ENCODE data around the gene STK32C.

STK32C gene

GRCh38 chr10:132257271-132257670 is 50.5 kb downstream of the STK32C start:
- WGBS (ENCODE audit: extremely low coverage, insufficient coverage, low lambda C conversion rate), result no CpG with 5 or more reads among the region's 8 CpGs

GRCh38 chr10:132256866-132257265 is 50.9 kb downstream of the STK32C start:
- H2BK15ac ChIP-seq (replicated peaks; ENCODE audit: low read depth), result no peak overlapping the region
- no peak overlapping the region for H3K9ac ChIP-seq (ENCODE audit: low read length)
- H3K79me2 ChIP-seq (ENCODE audit: control insufficient read depth, insufficient read depth, low read length), result no peaks in the 10 kb centered on the region
- H4K8ac ChIP-seq (ENCODE audit: low read depth, low read length), result no peak overlapping the region
- H3K56ac ChIP-seq (ENCODE audit: low read length), result no peak overlapping the region
- no peak for DNase-seq
- H3K27ac ChIP-seq (ENCODE audit: low read depth, low read length), result no peak overlapping the region
- H3K4me3 ChIP-seq (ENCODE audit: low read length), result no peak overlapping the region
- no peak overlapping the region for H2BK5ac ChIP-seq (ENCODE audit: low read length)
- H2AK5ac ChIP-seq (ENCODE audit: low read length), result no peak overlapping the region
- H3K4me1 ChIP-seq (ENCODE audit: control insufficient read depth, low read depth, low read length), result no peaks in the 10 kb centered on the region
- WGBS (ENCODE audit: extremely low coverage, insufficient coverage, low lambda C conversion rate), result no CpG with 5 or more reads among the region's 5 CpGs
- no peaks in the 10 kb centered on the region for H3K27me3 ChIP-seq (ENCODE audit: insufficient read depth, low read length, poor library complexity)
- no peak overlapping the region for H3K18ac ChIP-seq (ENCODE audit: low read length)
- H3K36me3 ChIP-seq (ENCODE audit: control insufficient read depth, insufficient read depth, low read length), result no peaks in the 10 kb centered on the region
- H3K79me1 ChIP-seq (ENCODE audit: low read length), result no peaks in the 10 kb centered on the region
- no peak overlapping the region for H4K5ac ChIP-seq (ENCODE audit: low read length)
- no peak overlapping the region for H3K4ac ChIP-seq (ENCODE audit: low read depth, low read length)
- H2BK120ac ChIP-seq (ENCODE audit: low read depth, low read length), result no peak overlapping the region
- H3K23ac ChIP-seq (ENCODE audit: low read length), result no peak overlapping the region
- no peak overlapping the region for H3K4me2 ChIP-seq (ENCODE audit: low read length)

More at GRCh38 chr10:132257271-132257670, 50.5 kb downstream of the STK32C start:
- Histone ChIP-seq H2BK120ac (ENCODE audit: low read depth, low read length) (no peak overlapping the region), H3K36me3 (ENCODE audit: control insufficient read depth, insufficient read depth, low read length) (no peaks in the 10 kb centered on the region), H3K56ac (ENCODE audit: low read length) (no peak overlapping the region), H3K4me3 (ENCODE audit: low read length) (no peak overlapping the region), H3K27me3 (ENCODE audit: insufficient read depth, low read length, poor library complexity) (no peaks in the 10 kb centered on the region), H3K4me1 (ENCODE audit: control insufficient read depth, low read depth, low read length) (no peaks in the 10 kb centered on the region), H3K23ac (ENCODE audit: low read length) (no peak overlapping the region), H4K5ac (ENCODE audit: low read length) (no peak overlapping the region), H3K79me2 (ENCODE audit: control insufficient read depth, insufficient read depth, low read length) (no peaks in the 10 kb centered on the region), H3K18ac (ENCODE audit: low read length) (no peak overlapping the region), H2AK5ac (ENCODE audit: low read length) (no peak overlapping the region), H4K8ac (ENCODE audit: low read depth, low read length) (no peak overlapping the region), H3K9ac (ENCODE audit: low read length) (no peak overlapping the region), H2BK15ac (replicated peaks; ENCODE audit: low read depth) (no peak overlapping the region), H3K4ac (ENCODE audit: low read depth, low read length) (no peak overlapping the region), H3K79me1 (ENCODE audit: low read length) (no peaks in the 10 kb centered on the region), H2BK5ac (ENCODE audit: low read length) (no peak overlapping the region), H3K27ac (ENCODE audit: low read depth, low read length) (no peak overlapping the region), H3K4me2 (ENCODE audit: low read length) (no peak overlapping the region)
- DNase-seq, result no peak

GRCh38 chr10:132255489-132256344 is 52.0 kb downstream of the STK32C start:
- Histone ChIP-seq H3K79me2 (ENCODE audit: control insufficient read depth, insufficient read depth, low read length) (no peaks in the 10 kb centered on the region), H2BK5ac (ENCODE audit: low read length) (no peak overlapping the region), H3K4me1 (ENCODE audit: control insufficient read depth, low read depth, low read length) (no peaks in the 10 kb centered on the region), H3K27ac (ENCODE audit: low read depth, low read length) (no peak overlapping the region), H3K18ac (ENCODE audit: low read length) (no peak overlapping the region), H3K4ac (ENCODE audit: low read depth, low read length) (no peak overlapping the region), H2BK120ac (ENCODE audit: low read depth, low read length) (no peak overlapping the region), H2BK15ac (replicated peaks; ENCODE audit: low read depth) (no peak overlapping the region), H2AK5ac (ENCODE audit: low read length) (no peak overlapping the region), H4K5ac (ENCODE audit: low read length) (no peak overlapping the region), H3K27me3 (ENCODE audit: insufficient read depth, low read length, poor library complexity) (no peaks in the 10 kb centered on the region), H3K4me3 (ENCODE audit: low read length) (no peak overlapping the region), H3K9ac (ENCODE audit: low read length) (no peak overlapping the region), H3K36me3 (ENCODE audit: control insufficient read depth, insufficient read depth, low read length) (no peaks in the 10 kb centered on the region), H3K56ac (ENCODE audit: low read length) (no peak overlapping the region), H3K79me1 (ENCODE audit: low read length) (no peaks in the 10 kb centered on the region), H3K4me2 (ENCODE audit: low read length) (no peak overlapping the region), H3K23ac (ENCODE audit: low read length) (peak overlapping the region; percentile 66), H4K8ac (ENCODE audit: low read depth, low read length) (no peak overlapping the region)
- no CpG with 5 or more reads among the region's 23 CpGs for WGBS (ENCODE audit: extremely low coverage, insufficient coverage, low lambda C conversion rate)
- no peak for DNase-seq

- Histone ChIP-seq H2AK5ac (ENCODE audit: low read length) (no peak overlapping the region), H2BK15ac (replicated peaks; ENCODE audit: low read depth) (no peak overlapping the region), H3K9ac (ENCODE audit: low read length) (no peak overlapping the region), H3K23ac (ENCODE audit: low read length) (no peak overlapping the region), H3K79me1 (ENCODE audit: low read length) (no peaks in the 10 kb centered on the region), H3K4ac (ENCODE audit: low read depth, low read length) (no peak overlapping the region), H2BK5ac (ENCODE audit: low read length) (no peak overlapping the region), H3K4me1 (ENCODE audit: control insufficient read depth, low read depth, low read length) (no peaks in the 10 kb centered on the region), H3K36me3 (ENCODE audit: control insufficient read depth, insufficient read depth, low read length) (no peaks in the 10 kb centered on the region), H4K8ac (ENCODE audit: low read depth, low read length) (no peak overlapping the region), H3K56ac (ENCODE audit: low read length) (no peak overlapping the region), H4K5ac (ENCODE audit: low read length) (no peak overlapping the region), H3K27me3 (ENCODE audit: insufficient read depth, low read length, poor library complexity) (no peaks in the 10 kb centered on the region), H3K4me3 (ENCODE audit: low read length) (no peak overlapping the region), H2BK120ac (ENCODE audit: low read depth, low read length) (no peak overlapping the region), H3K18ac (ENCODE audit: low read length) (no peak overlapping the region), H3K4me2 (ENCODE audit: low read length) (no peak overlapping the region), H3K79me2 (ENCODE audit: control insufficient read depth, insufficient read depth, low read length) (no peaks in the 10 kb centered on the region), H3K27ac (ENCODE audit: low read depth, low read length) (no peak overlapping the region)
- WGBS (ENCODE audit: extremely low coverage, insufficient coverage, low lambda C conversion rate), result no CpG with 5 or more reads among the region's 14 CpGs
- no peak for DNase-seq
These were observed 52.9 kb downstream of the STK32C start for GRCh38 chr10:132254841-132255240.

GRCh38 chr10:132253092-132253687 is 54.6 kb downstream of the STK32C start:
- H4K8ac ChIP-seq (ENCODE audit: low read depth, low read length), result no peak overlapping the region
- no peaks in the 10 kb centered on the region for H3K79me2 ChIP-seq (ENCODE audit: control insufficient read depth, insufficient read depth, low read length)
- peak; percentile 74 for DNase-seq
- H3K27me3 ChIP-seq (ENCODE audit: insufficient read depth, low read length, poor library complexity), result no peaks in the 10 kb centered on the region
- H3K23ac ChIP-seq (ENCODE audit: low read length), result no peak overlapping the region
- no peak overlapping the region for H4K5ac ChIP-seq (ENCODE audit: low read length)
- no peak overlapping the region for H2BK15ac ChIP-seq (replicated peaks; ENCODE audit: low read depth)
- WGBS (ENCODE audit: extremely low coverage, insufficient coverage, low lambda C conversion rate), result no CpG with 5 or more reads among the region's 19 CpGs
- H3K4me2 ChIP-seq (ENCODE audit: low read length), result peak overlapping the region; percentile 48
- H3K4me3 ChIP-seq (ENCODE audit: low read length), result peak overlapping the region; percentile 61
- no peak overlapping the region for H3K18ac ChIP-seq (ENCODE audit: low read length)
- no peak overlapping the region for H3K4ac ChIP-seq (ENCODE audit: low read depth, low read length)
- no peak overlapping the region for H2AK5ac ChIP-seq (ENCODE audit: low read length)
- H3K79me1 ChIP-seq (ENCODE audit: low read length), result no peaks in the 10 kb centered on the region
- H3K4me1 ChIP-seq (ENCODE audit: control insufficient read depth, low read depth, low read length), result peaks cover 2% of the 10 kb centered on the region
- H3K56ac ChIP-seq (ENCODE audit: low read length), result peak overlapping the region; percentile 45
- no peak overlapping the region for H2BK5ac ChIP-seq (ENCODE audit: low read length)
- no peak overlapping the region for H3K27ac ChIP-seq (ENCODE audit: low read depth, low read length)
- no peaks in the 10 kb centered on the region for H3K36me3 ChIP-seq (ENCODE audit: control insufficient read depth, insufficient read depth, low read length)
- H3K9ac ChIP-seq (ENCODE audit: low read length), result peak overlapping the region; percentile 44
- no peak overlapping the region for H2BK120ac ChIP-seq (ENCODE audit: low read depth, low read length)
